Skin epidermis (tissue), 12 donors: ENCODE data around the gene IGF2BP3.

Experiments
- H3K27ac ChIP-seq, 21 experiments: fragments of 200-600 bp; sonication (generic) in 11 of 21; one replicate each; pipeline ENCODE4 v1.5.0; 2020; ENCODE audit warnings: mild to moderate bottlenecking in 3 of 21, inconsistent platforms in 2 of 21, moderate library complexity in 2 of 21
- H3K4me3 ChIP-seq, 7 experiments: fragments of 200-600 bp; sonication (generic) in 2 of 7; one replicate each; pipeline ENCODE4 v1.5.0; 2020; ENCODE audit warnings: inconsistent platforms in 2 of 7, mild to moderate bottlenecking in 2 of 7, moderate library complexity in 1 of 7

The IGF2BP3 gene

GRCh38 chr7:23279819-23280525, 190.3 kb downstream of the IGF2BP3 start:
- no peak overlapping the region for H3K4me3 ChIP-seq
- no peak overlapping the region for H3K27ac ChIP-seq

DNA sequence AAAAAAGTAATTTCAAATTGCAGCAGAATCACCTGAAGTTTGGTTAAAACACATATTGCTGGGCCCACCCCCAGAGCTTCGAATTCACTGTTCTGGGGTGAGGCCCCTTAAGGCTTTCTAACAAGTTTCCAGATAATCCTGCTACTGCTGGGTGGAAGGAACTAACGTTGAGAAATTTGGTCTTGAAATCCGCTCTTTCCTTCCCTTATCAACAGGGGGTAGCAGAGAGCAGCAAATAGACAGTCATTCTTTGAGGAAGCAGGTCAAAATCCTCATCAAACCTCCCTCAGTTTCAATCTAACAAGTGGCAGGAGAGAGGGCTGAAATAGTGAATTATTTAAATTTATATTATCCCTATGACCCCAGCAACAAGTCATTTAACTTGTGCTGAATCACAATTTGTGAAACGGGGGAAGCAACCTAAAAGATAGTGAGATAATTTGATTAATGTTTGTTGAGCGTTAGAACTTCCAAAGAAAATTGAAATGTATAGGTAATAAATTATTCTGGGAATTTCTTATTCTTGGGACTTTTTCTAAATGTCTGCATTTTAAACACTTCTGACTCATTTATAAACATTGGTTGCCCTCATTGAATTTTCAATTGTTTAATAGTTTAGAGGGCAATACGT, 192.8 kb downstream of the IGF2BP3 start:
- Histone ChIP-seq H3K4me3 (no peak overlapping the region), H3K27ac (no peak overlapping the region)

DNA sequence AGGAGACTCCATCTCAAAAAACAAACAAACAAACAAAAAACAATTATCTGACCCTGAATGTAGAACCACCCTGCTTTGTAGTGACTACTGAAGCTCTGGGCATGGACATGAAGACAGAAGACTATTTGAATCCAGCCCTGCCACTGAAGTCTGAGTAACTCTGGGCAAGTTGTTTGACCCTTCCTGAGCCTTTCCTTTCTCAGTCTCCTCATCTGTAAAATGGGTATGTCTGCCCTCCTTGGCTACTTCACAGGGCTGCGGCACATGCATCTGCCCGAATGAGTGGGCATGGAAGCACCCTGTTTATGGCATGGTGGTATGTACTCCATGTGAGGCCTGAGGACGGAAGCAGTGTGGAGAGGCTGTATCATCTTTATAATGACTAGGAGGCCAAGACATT, 193.3 kb downstream of the IGF2BP3 start:
- Histone ChIP-seq H3K27ac (no peak overlapping the region), H3K4me3 (no peak overlapping the region)

GRCh38 chr7:23276376-23276775, 193.9 kb downstream of the IGF2BP3 start:
- Histone ChIP-seq H3K27ac (no peak overlapping the region), H3K4me3 (no peak overlapping the region)

DNA sequence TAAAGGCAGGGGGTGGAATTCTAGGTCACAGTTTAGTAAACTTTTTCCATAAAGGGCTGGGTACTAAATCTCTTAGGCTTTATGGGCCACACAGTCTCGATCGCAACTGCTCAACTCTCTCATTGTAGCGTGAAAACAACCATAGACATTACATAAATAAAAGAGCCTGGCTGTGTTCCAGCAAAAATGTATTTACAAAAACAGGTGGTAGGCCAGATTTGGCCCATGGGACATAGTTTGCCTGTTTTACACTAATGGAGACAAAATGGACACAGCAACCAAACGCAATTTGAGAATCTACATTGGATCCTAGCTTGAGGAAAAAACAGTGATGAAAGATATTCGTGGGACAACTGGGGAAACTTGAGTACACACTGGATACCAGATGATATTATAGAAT, 194.4 kb downstream of the IGF2BP3 start:
- no peak overlapping the region for H3K27ac ChIP-seq
- H3K4me3 ChIP-seq, result no peak overlapping the region

DNA sequence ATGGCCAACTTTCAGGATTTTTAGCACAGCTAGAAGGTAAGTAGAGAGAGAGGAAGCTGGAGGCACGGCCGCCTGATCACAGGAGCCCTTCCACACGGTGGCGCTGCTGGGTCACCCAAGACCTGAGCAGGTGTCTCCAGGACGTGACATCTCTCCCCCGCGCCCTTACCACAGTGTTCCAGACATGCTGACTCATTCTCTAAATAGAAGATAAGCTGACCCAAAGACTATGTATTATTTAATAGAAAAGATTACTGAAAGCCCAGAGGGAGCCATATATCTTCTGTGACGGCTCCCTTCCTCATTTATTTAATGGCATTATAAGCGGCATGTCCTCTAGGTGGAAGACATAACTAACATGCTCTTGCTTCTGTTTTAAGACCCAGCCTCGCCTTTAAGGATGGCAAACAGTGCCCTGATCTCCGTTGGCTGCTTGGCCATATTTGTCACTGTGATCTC, 197.1 kb downstream of the IGF2BP3 start:
- Histone ChIP-seq H3K4me3 (no peak overlapping the region), H3K27ac (no peak overlapping the region)

DNA sequence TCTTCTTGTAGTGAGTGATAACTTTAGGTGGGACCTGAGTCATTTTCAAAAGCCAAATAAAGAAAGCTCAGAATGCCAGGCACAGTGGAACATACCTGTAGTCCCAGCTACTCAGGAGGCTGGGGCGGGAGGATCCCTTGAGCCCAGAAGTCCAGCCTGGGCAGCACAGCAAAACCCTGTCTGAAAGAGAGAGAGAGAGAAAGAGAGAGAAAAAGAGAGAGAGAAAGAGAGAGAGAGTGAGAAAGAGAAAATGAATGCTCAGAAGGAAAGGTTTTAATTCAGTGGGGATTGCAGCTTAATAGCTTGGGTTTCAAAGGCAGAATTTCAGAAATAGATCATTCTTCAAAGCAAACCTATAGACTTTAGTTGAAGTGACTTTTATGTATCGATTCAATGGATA, 198.0 kb downstream of the IGF2BP3 start:
- no peak overlapping the region for H3K27ac ChIP-seq
- H3K4me3 ChIP-seq, result no peak overlapping the region

DNA sequence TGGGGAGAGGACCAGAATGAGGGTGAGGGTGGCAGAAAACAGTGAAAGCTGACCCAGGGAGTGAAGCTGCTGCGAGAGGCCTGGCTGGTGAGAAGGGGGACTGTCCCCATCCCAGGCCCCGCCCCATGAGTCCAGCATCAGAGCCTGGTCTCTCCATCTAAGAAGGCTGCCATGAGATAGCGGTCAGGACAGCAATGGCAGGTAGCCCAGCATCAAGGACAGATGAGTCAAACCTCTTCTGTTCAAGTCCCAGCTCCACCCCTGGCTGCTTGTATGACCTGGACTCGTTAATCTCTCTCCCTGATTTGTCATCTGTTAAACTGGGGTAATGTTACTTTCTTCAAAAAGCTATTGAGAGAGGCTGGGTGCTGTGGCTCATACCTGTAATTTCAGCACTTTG, 201.5 kb downstream of the IGF2BP3 start:
- H3K27ac ChIP-seq, result no peak overlapping the region
- H3K4me3 ChIP-seq, result no peak overlapping the region

GRCh38 chr7:23268167-23268566, 202.1 kb downstream of the IGF2BP3 start:
- no peak overlapping the region for H3K27ac ChIP-seq
- no peak overlapping the region for H3K4me3 ChIP-seq

- H3K27ac ChIP-seq, result no peak overlapping the region
- H3K4me3 ChIP-seq, result no peak overlapping the region
These were observed 202.9 kb downstream of the IGF2BP3 start for GRCh38 chr7:23267357-23267756.

GRCh38 chr7:23266918-23267317, 203.4 kb downstream of the IGF2BP3 start:
- H3K4me3 ChIP-seq, result no peak overlapping the region
- no peak overlapping the region for H3K27ac ChIP-seq

DNA sequence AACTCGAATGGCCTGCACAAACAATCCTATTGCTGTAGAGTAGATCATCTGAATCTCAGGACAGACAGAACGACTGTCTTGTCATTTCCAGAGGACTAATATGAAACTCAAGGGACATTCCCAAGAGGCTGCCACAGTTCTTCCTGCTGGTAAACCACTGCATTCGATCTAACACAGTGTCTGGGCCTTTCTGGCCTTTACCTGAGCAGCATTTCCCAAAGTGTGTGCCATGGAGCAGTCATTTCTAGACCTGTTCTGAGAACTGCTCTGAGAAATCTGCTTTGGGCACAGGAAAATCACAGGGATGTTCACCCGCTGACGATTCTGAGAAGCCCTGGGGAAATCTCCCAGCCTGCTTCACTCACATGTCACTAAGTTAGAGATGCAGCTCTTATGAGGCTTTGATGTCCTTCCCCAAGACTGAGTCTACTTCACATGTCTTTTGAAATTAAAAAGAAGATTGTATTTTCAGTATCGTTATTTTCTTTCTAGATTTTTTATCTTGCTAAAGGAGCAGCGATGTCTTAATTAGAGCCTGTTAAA, 205.3 kb downstream of the IGF2BP3 start:
- Histone ChIP-seq H3K4me3 (no peak overlapping the region), H3K27ac (no peak overlapping the region)

DNA sequence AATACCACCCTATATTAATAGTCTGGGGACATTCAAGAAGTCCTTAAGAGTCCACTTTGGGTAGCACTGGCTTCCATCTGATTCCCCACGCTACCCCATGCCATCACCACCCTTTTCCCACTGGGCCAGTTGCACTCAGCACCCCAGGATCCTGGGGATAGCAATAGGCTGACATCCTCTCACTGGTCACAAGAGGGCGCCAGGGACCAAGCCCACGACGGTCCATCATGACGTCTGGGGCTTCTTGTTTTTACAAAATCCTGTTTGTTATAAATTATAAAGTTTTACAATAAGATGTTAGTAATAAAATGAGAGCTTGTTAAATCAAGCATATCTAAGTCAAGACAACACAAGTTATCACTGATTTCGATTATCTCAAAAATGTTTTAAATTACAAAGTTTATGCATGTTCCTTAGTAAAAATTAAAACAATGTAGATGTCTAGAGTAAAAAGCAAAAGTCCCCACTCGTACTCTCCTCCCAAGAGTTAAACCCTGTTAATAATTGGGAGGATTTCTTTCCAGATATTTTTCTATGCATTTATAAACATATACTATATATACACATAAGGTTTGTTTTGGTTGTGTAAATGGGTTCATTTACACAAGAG, 208.3 kb downstream of the IGF2BP3 start:
- no peak overlapping the region for H3K4me3 ChIP-seq

DNA sequence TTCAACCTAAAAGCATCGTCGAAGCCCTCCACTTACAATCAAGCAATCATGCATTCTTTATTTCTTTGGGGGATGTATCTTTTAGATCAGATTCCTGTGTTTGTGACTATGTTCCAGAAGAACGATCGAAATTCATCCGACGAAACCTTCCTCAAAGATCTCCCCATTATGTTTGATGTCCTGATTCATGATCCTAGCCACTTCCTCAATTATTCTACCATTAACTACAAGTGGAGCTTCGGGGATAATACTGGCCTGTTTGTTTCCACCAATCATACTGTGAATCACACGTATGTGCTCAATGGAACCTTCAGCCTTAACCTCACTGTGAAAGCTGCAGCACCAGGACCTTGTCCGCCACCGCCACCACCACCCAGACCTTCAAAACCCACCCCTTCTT, 209.9 kb downstream of the IGF2BP3 start:
- Histone ChIP-seq H3K27ac (no peak overlapping the region), H3K4me3 (no peak overlapping the region)

More for the DNA sequence above, 208.3 kb downstream of the IGF2BP3 start:
- H3K27ac ChIP-seq, result no peak overlapping the region
